Astrocyte (in vitro differentiated cells and primary cell): ENCODE results near the gene FSTL4. TPM values are rescaled to one million over a fixed set of nuclear protein-coding genes. Genes with fewer than 3 reads are reported as not detected.

ENCODE experiments used
- DNase-seq: peaks from one replicate; pipeline ENCODE4 v3.0.0-alpha.2; 2010; ENCODE audit warnings: low read depth
- FAIRE-seq: peaks from 2 replicates; lab custom pipeline; 2011; peaks lifted over from hg19 to GRCh38; lab: Jason Lieb, UNC
- H2AFZ ChIP-seq: 2 replicates; pipeline ENCODE4 v1.6.0; 2012; ENCODE audit warnings: low read depth, low read length, inconsistent platforms
- H3K27ac ChIP-seq: 2 replicates; pipeline ENCODE4 v1.5.1; 2011; ENCODE audit warnings: low read depth, low read length, inconsistent platforms
- H3K27me3 ChIP-seq: 2 replicates; pipeline ENCODE4 v1.6.0; 2011; ENCODE audit warnings: low read length, inconsistent platforms; ENCODE audit not compliant: insufficient read depth
- H3K36me3 ChIP-seq: 2 replicates; pipeline ENCODE4 v1.5.1; 2011; ENCODE audit warnings: low read length, inconsistent platforms; ENCODE audit not compliant: insufficient read depth
- H3K4me1 ChIP-seq: 2 replicates; pipeline ENCODE4 v1.5.1; 2011; ENCODE audit warnings: low read length, inconsistent platforms; ENCODE audit not compliant: insufficient read depth
- H3K4me2 ChIP-seq: 2 replicates; pipeline ENCODE4 v1.6.0; 2012; ENCODE audit warnings: low read length, inconsistent platforms
- H3K4me3 ChIP-seq: 2 replicates; pipeline ENCODE4 v1.5.1; 2011; ENCODE audit warnings: low read depth, mild to moderate bottlenecking, low read length, inconsistent platforms; ENCODE audit not compliant: insufficient read depth
- H3K79me2 ChIP-seq: 2 replicates; pipeline ENCODE4 v1.6.0; 2012; ENCODE audit warnings: mild to moderate bottlenecking, low read length, inconsistent platforms; ENCODE audit not compliant: insufficient read depth
- H3K9ac ChIP-seq: 2 replicates; pipeline ENCODE4 v1.6.0; 2012; ENCODE audit warnings: mild to moderate bottlenecking, low read length, inconsistent platforms
- H3K9me3 ChIP-seq: 2 replicates; pipeline ENCODE4 v1.5.1; 2012; ENCODE audit warnings: low read depth, mild to moderate bottlenecking, low read length, inconsistent platforms; ENCODE audit not compliant: insufficient read depth
- H4K20me1 ChIP-seq: 2 replicates; pipeline ENCODE4 v1.6.0; 2012; ENCODE audit warnings: low read length, inconsistent platforms; ENCODE audit not compliant: insufficient read depth
- H3K27ac Mint-ChIP-seq: one replicate; pipeline ENCODE4 v1.8.0; 2021; ENCODE audit warnings: mild to moderate bottlenecking, mixed read lengths; ENCODE audit not compliant: unreplicated experiment
- H3K27me3 Mint-ChIP-seq: one replicate; pipeline ENCODE4 v1.8.0; 2021; ENCODE audit warnings: low read depth, mixed read lengths; ENCODE audit not compliant: unreplicated experiment
- H3K36me3 Mint-ChIP-seq: one replicate; pipeline ENCODE4 v1.8.0; 2021; ENCODE audit warnings: low read depth, mixed read lengths; ENCODE audit not compliant: unreplicated experiment
- H3K4me1 Mint-ChIP-seq: one replicate; pipeline ENCODE4 v1.8.0; 2021; ENCODE audit warnings: low read depth, mixed read lengths; ENCODE audit not compliant: unreplicated experiment
- H3K4me3 Mint-ChIP-seq: one replicate; pipeline ENCODE4 v1.8.0; 2021; ENCODE audit warnings: mild to moderate bottlenecking, moderate library complexity, mixed read lengths; ENCODE audit not compliant: unreplicated experiment
- H3K9me3 Mint-ChIP-seq: one replicate; pipeline ENCODE4 v1.8.0; 2021; ENCODE audit warnings: mild to moderate bottlenecking, mixed read lengths; ENCODE audit not compliant: unreplicated experiment
- EZH2 ChIP-seq: IDR thresholded peaks from 2 replicates; pipeline ENCODE4 v1.6.1; 2012; ENCODE audit warnings: mild to moderate bottlenecking, low read length, inconsistent platforms; ENCODE audit not compliant: insufficient read depth
- total RNA-seq: library from RNA; stranded (reverse); gene quantifications from 2 replicates; pipeline ENCODE4 v1.2.1, GENCODE V29; 2021
- TF ChIP-seq, protein P1 (sequence below): IDR thresholded peaks from 2 replicates; pipeline ENCODE4 v1.5.1; 2011; ENCODE audit warnings: low read depth, mild to moderate bottlenecking, inconsistent platforms, low read length, moderate library complexity; ENCODE audit not compliant: insufficient read depth

FSTL4 gene
- total RNA-seq, 1 donor from 2014 or later = not detected

DNA sequence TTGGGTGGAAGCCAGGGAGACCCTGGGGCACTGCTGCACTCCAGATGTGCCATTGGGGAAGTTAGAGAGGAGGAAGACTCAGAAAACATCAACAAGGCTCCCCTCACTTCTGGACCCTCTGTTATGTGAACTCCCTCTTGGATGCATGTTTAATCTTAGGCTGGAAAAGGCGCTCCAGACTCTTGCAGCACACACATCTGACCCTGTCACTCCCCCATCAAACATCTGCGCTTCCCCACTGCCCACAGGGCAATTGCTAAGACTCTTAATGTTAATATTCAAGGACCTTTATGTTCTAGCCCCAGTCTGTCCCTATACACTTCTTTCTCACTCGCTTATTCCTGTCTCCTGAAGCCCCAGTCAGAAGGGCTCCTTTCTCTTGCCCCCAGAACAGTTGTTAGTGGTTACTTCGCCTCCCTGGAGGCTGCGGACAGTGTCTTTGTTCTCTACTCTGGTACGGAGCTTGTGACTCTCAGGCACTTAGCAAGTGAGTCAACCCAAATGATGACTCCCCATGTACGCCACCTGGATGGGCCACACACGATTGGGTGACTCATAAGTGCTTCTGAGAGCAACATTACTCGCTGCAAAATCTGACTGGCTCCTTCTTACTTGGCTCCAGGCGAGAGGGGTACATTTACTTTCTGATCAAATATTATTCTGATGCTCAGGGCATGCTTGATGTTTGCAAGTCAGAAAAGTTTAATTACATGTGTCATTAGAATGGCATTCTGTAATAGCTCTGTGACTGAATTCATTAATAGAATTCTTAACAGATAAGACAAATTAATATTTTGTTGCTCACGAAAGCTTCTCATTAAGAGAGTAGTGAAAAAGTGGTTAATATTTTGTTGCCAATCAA, 366.9 kb downstream of the FSTL4 start:
- Histone ChIP-seq H3K27ac (peak overlapping the region; percentile 80), H2AFZ (no peak overlapping the region), H3K79me2 (no peaks in the 10 kb centered on the region), H3K4me3 (peak overlapping the region; percentile 6), H3K9me3 (no peaks in the 10 kb centered on the region), H3K36me3 (no peaks in the 10 kb centered on the region), H3K4me1 (peaks cover 37% of the 10 kb centered on the region), H3K9ac (peak overlapping the region; percentile 78), H4K20me1 (no peaks in the 10 kb centered on the region), H3K4me2 (peak overlapping the region; percentile 75), H3K27me3 (no peaks in the 10 kb centered on the region)
- peaks cover 2% of the 10 kb centered on the region for H3K9me3 Mint-ChIP-seq
- H3K36me3 Mint-ChIP-seq = no peaks in the 10 kb centered on the region
- TF ChIP-seq, protein P1, sequence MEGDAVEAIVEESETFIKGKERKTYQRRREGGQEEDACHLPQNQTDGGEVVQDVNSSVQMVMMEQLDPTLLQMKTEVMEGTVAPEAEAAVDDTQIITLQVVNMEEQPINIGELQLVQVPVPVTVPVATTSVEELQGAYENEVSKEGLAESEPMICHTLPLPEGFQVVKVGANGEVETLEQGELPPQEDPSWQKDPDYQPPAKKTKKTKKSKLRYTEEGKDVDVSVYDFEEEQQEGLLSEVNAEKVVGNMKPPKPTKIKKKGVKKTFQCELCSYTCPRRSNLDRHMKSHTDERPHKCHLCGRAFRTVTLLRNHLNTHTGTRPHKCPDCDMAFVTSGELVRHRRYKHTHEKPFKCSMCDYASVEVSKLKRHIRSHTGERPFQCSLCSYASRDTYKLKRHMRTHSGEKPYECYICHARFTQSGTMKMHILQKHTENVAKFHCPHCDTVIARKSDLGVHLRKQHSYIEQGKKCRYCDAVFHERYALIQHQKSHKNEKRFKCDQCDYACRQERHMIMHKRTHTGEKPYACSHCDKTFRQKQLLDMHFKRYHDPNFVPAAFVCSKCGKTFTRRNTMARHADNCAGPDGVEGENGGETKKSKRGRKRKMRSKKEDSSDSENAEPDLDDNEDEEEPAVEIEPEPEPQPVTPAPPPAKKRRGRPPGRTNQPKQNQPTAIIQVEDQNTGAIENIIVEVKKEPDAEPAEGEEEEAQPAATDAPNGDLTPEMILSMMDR = no peak
- TF ChIP-seq EZH2 = no peak
- peak overlapping the region; percentile 13 for H3K27ac Mint-ChIP-seq
- H3K4me3 Mint-ChIP-seq = no peak overlapping the region
- DNase-seq (peak; percentile 98), FAIRE-seq (peak; percentile 43)
- peaks cover 6% of the 10 kb centered on the region for H3K27me3 Mint-ChIP-seq
- peaks cover 22% of the 10 kb centered on the region for H3K4me1 Mint-ChIP-seq

DNA sequence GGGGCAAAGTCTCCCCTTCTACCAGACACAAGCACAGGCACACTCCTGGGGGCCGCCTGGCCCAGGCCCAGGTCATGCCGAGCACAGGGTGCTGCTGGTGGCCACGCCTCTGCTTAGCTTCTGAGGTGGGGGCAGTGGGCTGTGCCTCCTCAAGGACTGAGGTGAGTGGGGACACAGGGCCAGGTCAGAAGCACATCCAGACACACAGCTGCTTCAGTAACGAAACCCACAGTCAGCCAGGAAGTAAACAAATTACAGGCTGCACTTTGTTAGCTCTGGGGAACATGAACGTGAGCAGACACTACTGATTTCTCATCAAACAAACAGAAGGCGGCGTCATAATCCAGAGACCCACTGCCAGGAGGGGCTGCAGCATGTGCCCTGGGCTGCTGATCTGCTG, 368.1 kb downstream of the FSTL4 start:
- Mint-ChIP-seq H3K36me3 (no peaks in the 10 kb centered on the region), H3K4me3 (no peak overlapping the region), H3K27me3 (peaks cover 6% of the 10 kb centered on the region), H3K27ac (no peak overlapping the region), H3K4me1 (peaks cover 24% of the 10 kb centered on the region), H3K9me3 (peaks cover 3% of the 10 kb centered on the region)
- no peak overlapping the region for H3K4me3 ChIP-seq
- H3K9me3 ChIP-seq = no peaks in the 10 kb centered on the region
- no peak overlapping the region for H3K27ac ChIP-seq
- DNase-seq = no peak
- no peak for TF ChIP-seq EZH2
- TF ChIP-seq, protein P1 = no peak
- no peak overlapping the region for H3K4me2 ChIP-seq
- H4K20me1 ChIP-seq = no peaks in the 10 kb centered on the region
- no peaks in the 10 kb centered on the region for H3K27me3 ChIP-seq
- no peaks in the 10 kb centered on the region for H3K36me3 ChIP-seq
- H3K9ac ChIP-seq = no peak overlapping the region
- peaks cover 41% of the 10 kb centered on the region for H3K4me1 ChIP-seq
- H3K79me2 ChIP-seq = no peaks in the 10 kb centered on the region
- no peak for FAIRE-seq
- no peak overlapping the region for H2AFZ ChIP-seq

DNA sequence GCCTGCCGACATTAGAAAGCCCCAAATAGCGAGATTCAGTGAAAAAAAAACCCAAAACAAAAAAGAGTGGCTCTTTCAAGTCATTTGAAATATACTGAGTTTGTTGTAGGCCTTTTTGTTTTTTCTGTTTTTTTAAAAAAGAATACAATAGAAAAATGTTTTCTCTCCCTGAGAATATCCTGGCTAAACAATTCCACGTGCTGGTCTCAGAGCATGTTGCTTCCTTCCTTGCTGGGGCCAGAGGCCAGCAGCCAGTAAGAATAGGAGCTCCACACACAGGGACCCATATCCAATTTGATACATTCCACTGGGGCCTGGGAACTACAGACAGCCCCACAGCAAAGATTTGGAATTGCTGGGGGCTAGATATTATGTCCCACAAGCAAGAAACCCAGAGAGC, 369.1 kb downstream of the FSTL4 start:
- H3K9me3 ChIP-seq = no peaks in the 10 kb centered on the region

More for the DNA sequence above, 369.1 kb downstream of the FSTL4 start:
- Histone ChIP-seq H3K36me3 (no peaks in the 10 kb centered on the region), H2AFZ (no peak overlapping the region), H3K27ac (no peak overlapping the region), H3K9ac (no peak overlapping the region), H4K20me1 (no peaks in the 10 kb centered on the region), H3K4me1 (peaks cover 41% of the 10 kb centered on the region), H3K79me2 (no peaks in the 10 kb centered on the region), H3K4me2 (no peak overlapping the region), H3K27me3 (peaks cover under 1% of the 10 kb centered on the region), H3K4me3 (no peak overlapping the region)
- no peak overlapping the region for H3K4me3 Mint-ChIP-seq
- DNase-seq = no peak
- peaks cover 6% of the 10 kb centered on the region for H3K27me3 Mint-ChIP-seq
- peaks cover 24% of the 10 kb centered on the region for H3K4me1 Mint-ChIP-seq
- H3K36me3 Mint-ChIP-seq = no peaks in the 10 kb centered on the region
- no peak overlapping the region for H3K27ac Mint-ChIP-seq
- H3K9me3 Mint-ChIP-seq = peaks cover 3% of the 10 kb centered on the region
- no peak for FAIRE-seq
- TF ChIP-seq, protein P1 = no peak
- TF ChIP-seq EZH2 = no peak
